Uterus (tissue), 2 donors: Measurements from ENCODE around the gene MYF6.

Experiments used
- CTCF ChIP-seq, 4 experiments: fragments of 200-600 bp in 2 of 4; fragments of 450-650 bp in 2 of 4; sonication (generic) in 2 of 4; IDR thresholded peaks; one replicate each; pipeline ENCODE4 v1.5.1; 2016 to 2019; ENCODE audit warnings: antibody characterized with exemption in 4 of 4, mild to moderate bottlenecking in 2 of 4, moderate library complexity in 1 of 4
- POLR2A ChIP-seq, 2 donors: fragments of 450-650 bp; IDR thresholded peaks; one replicate each; pipeline ENCODE4 v1.6.1; 2016; ENCODE audit warnings: antibody characterized with exemption in 2 of 2, mild to moderate bottlenecking in 1 of 2, moderate library complexity in 1 of 2

DNA sequence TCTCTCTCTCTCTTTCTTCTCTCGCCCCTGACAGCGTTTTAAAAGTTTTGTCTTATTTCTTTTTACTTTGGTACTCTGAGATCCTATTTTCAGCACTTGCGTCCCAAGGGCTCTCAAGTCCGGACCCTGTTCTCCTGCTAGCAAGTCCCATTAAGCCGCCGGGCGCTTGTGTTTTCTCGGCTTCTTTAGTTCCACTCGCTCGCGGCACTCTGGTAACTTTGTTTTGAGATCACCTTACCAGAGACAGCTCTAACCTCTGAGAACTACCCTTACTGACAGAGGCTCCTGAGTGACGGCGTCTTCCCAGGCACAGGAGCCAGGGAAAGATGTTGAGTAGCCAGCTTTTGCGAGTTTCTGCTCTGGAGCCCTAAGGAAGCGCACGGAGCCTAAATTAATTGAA is 6.6 kb downstream of the MYF6 start:
- no peak for TF ChIP-seq CTCF (IDR thresholded peaks at IDR 0.05)
- no peak for TF ChIP-seq POLR2A (IDR thresholded peaks at IDR 0.05)
